Measurements from ENCODE around the gene TMED8. TPM values are rescaled to one million over a fixed set of nuclear protein-coding genes. Genes with fewer than 3 reads are reported as not detected.

TMED8 gene
- total and polyA plus RNA-seq, 9 donors = 5.5 to 17.4 (median 13.1) TPM

DNA sequence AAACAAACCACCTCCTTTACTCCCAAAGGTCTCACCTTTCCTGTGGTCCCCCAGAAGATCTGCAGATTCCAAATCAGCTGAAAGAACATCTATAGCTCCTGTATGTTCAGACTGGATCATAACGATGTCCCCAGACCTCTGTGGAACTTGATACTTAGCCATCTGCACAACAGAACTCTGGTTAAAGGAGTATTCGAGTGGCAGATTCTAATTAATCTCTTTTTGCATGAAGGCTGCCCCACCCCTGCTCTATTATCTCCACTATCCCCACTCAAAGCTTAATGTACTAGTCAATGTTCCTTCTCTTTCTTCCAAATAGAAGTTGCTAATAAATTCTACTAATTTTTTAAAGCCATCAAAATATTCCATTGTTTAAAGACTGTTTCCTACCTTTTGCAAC, 33.2 kb downstream of the TMED8 start:
- H3K27ac ChIP-seq = no peak overlapping the region
- no peak overlapping the region for H3K4me3 ChIP-seq
- no peaks in the 10 kb centered on the region for H3K36me3 ChIP-seq
- WGBS, 3 donors = 88 to 91% (median 89%) methylated on average over 2 of the region's 2 CpGs
- no peak for DNase-seq
- intact Hi-C loops (cut with DNase I) = no loop called here
- no peaks in the 10 kb centered on the region for H3K4me1 ChIP-seq (ENCODE audit: insufficient read depth)
- TF ChIP-seq EP300 (IDR thresholded peaks at IDR 0.05) (no peak), POLR2A (IDR thresholded peaks at IDR 0.05) (no peak)
- TF ChIP-seq, protein P1, sequence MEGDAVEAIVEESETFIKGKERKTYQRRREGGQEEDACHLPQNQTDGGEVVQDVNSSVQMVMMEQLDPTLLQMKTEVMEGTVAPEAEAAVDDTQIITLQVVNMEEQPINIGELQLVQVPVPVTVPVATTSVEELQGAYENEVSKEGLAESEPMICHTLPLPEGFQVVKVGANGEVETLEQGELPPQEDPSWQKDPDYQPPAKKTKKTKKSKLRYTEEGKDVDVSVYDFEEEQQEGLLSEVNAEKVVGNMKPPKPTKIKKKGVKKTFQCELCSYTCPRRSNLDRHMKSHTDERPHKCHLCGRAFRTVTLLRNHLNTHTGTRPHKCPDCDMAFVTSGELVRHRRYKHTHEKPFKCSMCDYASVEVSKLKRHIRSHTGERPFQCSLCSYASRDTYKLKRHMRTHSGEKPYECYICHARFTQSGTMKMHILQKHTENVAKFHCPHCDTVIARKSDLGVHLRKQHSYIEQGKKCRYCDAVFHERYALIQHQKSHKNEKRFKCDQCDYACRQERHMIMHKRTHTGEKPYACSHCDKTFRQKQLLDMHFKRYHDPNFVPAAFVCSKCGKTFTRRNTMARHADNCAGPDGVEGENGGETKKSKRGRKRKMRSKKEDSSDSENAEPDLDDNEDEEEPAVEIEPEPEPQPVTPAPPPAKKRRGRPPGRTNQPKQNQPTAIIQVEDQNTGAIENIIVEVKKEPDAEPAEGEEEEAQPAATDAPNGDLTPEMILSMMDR (IDR thresholded peaks at IDR 0.05) = no peak
- no peaks in the 10 kb centered on the region for H3K9me3 ChIP-seq
- no peaks in the 10 kb centered on the region for H3K27me3 ChIP-seq

DNA sequence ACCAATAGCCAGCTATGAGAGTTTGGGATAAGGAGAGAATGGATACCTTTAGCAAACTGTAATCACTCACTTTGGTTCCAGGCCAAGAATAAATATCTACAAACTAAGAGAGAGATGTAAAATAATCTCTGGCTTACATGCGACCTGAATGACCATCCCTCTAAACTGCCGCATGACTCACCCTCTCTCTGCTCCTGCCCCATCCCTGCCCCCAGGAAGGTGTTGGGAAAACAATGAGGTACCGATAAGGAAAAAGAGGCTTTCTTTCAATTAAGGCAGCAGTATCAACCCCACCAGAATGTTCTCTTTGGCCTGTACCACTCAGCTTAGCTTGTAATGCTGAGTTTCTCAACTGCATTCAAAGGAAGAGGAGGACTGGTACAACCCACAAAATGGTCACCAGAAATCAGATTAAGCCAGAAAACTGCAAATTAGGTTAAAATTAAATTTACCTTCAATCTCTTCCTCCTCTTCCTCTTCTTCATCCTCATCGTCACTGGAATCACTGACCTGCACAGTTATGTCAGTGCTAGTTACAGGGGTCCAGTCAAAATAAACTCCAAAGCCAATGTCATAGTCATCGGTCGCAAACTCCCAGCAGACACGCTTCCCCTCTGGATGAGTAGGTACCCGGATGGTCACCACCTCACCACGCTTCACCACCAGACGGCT, 34.0 kb downstream of the TMED8 start:
- Histone ChIP-seq H3K4me1 (ENCODE audit: insufficient read depth) (no peaks in the 10 kb centered on the region), H3K27me3 (no peaks in the 10 kb centered on the region), H3K36me3 (no peaks in the 10 kb centered on the region), H3K27ac (no peak overlapping the region), H3K4me3 (no peak overlapping the region), H3K9me3 (no peaks in the 10 kb centered on the region)
- TF ChIP-seq EP300 (IDR thresholded peaks at IDR 0.05) (no peak), POLR2A (IDR thresholded peaks at IDR 0.05) (no peak)
- TF ChIP-seq, protein P1 (IDR thresholded peaks at IDR 0.05) = no peak
- 90 to 93% (median 91%) methylated on average over 10 of the region's 10 CpGs for WGBS, 3 donors
- no peak for DNase-seq
- intact Hi-C loops (cut with DNase I) = no loop called here

DNA sequence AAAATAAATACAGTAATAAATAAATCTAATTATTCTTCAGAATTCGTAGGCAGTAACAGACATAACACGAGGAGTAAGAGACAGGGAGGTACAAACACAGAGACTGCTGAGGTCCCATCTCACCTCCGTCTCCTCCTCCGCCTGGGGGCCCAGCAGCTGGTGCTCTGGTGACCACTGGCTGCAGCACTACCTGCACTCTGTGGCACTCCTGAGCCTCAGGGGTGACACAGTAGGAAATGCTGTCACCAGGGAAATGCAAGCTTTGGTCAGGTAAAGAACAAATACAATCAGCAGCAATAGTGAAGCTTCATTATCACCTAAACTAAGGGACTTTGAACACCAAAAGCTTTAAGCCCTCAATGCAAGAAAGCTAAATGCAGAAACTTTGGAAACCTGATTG, 36.5 kb downstream of the TMED8 start:
- Histone ChIP-seq H3K4me3 (no peak overlapping the region), H3K4me1 (ENCODE audit: insufficient read depth) (no peaks in the 10 kb centered on the region), H3K27me3 (no peaks in the 10 kb centered on the region), H3K27ac (no peak overlapping the region), H3K36me3 (no peaks in the 10 kb centered on the region), H3K9me3 (no peaks in the 10 kb centered on the region)
- 86 to 92% (median 87%) methylated on average over 4 of the region's 4 CpGs for WGBS, 3 donors
- intact Hi-C loops (cut with DNase I) = no loop called here
- TF ChIP-seq POLR2A (IDR thresholded peaks at IDR 0.05) = no peak
- TF ChIP-seq EP300 (IDR thresholded peaks at IDR 0.05) = no peak
- TF ChIP-seq, protein P1 (IDR thresholded peaks at IDR 0.05) = no peak
- DNase-seq = no peak

DNA sequence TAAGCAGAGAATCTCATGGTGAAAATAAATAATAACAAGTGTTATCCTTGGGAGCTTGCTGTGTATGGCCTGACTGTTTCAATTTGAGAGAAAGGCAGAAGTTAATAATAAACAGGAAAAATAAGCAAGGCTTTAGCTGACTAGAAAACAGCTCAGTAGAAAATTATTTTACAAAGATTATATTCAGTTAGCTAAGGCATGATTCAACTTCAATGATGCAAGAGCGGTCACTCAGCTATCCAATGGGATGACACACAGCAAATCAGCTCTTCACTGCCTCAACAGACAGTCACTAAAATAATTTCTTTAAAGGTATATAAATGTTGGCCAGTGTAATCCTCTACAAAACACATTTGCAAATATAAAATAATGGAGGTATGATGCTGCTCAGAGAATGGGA, 37.5 kb downstream of the TMED8 start:
- 96 to 100% (median 97%) methylated on average over 1 of the region's 1 CpG for WGBS, 3 donors
- DNase-seq = no peak
- Histone ChIP-seq H3K27me3 (no peaks in the 10 kb centered on the region), H3K4me3 (no peak overlapping the region), H3K27ac (no peak overlapping the region), H3K36me3 (no peaks in the 10 kb centered on the region), H3K4me1 (ENCODE audit: insufficient read depth) (no peaks in the 10 kb centered on the region), H3K9me3 (no peaks in the 10 kb centered on the region)
- TF ChIP-seq, protein P1 (IDR thresholded peaks at IDR 0.05) = no peak
- TF ChIP-seq POLR2A (IDR thresholded peaks at IDR 0.05) = no peak
- TF ChIP-seq EP300 (IDR thresholded peaks at IDR 0.05) = no peak
- intact Hi-C loops (cut with DNase I) = no loop called here

All from ovary (tissue), 9 donors.